ENCODE data around the gene C16orf54. TPM values are rescaled to one million over a fixed set of nuclear protein-coding genes. Genes with fewer than 3 reads are reported as not detected.

Gene C16orf54
- total RNA-seq, 1 experiment from 2014 or later: not detected

DNA sequence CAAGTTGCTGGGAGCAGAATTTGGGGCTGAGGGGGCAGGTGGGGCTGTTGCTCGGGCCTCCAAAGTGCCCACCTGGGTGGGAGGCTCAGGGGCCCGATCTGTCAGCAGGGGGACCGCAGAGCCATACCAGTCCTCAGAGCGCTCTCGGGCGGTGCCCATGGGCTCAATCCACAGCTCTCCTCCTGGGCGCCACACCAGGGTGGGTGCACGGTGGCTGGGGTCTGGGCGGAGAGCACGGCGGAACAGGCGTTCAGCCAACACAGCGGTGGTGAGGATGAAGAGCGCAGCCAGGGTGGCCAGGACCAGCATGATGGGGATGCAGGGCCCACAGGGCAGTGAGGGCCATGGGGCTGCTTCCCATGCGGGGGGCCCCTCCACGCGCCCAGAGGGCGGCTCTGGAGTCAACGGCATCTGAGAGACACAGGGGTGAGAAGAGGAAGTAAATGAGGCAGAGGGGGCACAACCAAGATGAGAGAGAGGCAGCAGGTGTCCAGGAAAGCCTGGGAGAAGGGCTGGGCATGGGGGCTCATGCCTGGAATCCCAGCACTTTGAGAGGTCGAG lies 1.2 kb downstream of the C16orf54 start:
- TF ChIP-seq EZH2 (IDR thresholded peaks at IDR 0.05; ENCODE audit: low read depth): no peak
- TF ChIP-seq, protein P1, sequence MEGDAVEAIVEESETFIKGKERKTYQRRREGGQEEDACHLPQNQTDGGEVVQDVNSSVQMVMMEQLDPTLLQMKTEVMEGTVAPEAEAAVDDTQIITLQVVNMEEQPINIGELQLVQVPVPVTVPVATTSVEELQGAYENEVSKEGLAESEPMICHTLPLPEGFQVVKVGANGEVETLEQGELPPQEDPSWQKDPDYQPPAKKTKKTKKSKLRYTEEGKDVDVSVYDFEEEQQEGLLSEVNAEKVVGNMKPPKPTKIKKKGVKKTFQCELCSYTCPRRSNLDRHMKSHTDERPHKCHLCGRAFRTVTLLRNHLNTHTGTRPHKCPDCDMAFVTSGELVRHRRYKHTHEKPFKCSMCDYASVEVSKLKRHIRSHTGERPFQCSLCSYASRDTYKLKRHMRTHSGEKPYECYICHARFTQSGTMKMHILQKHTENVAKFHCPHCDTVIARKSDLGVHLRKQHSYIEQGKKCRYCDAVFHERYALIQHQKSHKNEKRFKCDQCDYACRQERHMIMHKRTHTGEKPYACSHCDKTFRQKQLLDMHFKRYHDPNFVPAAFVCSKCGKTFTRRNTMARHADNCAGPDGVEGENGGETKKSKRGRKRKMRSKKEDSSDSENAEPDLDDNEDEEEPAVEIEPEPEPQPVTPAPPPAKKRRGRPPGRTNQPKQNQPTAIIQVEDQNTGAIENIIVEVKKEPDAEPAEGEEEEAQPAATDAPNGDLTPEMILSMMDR (conservative IDR thresholded peaks at IDR 0.05): no peak
- Histone ChIP-seq H3K4me3 (no peak overlapping the region), H3K4me1 (replicated peaks; ENCODE audit: insufficient read depth) (no peaks in the 10 kb centered on the region), H3K36me3 (ENCODE audit: low read depth) (no peaks in the 10 kb centered on the region), H3K9me2 (ENCODE audit: insufficient read depth) (no peaks in the 10 kb centered on the region), H4K20me1 (ENCODE audit: insufficient read depth) (no peaks in the 10 kb centered on the region), H3K4me2 (no peak overlapping the region), H3F3A (ENCODE audit: insufficient read depth, low read depth) (peaks cover 8% of the 10 kb centered on the region; the same call in 1 of the 2 replicates), H3K9me3 (ENCODE audit: insufficient read depth, low read depth) (no peaks in the 10 kb centered on the region), H2AFZ (no peak overlapping the region), H3K27me3 (ENCODE audit: insufficient read depth, low read depth) (no peaks in the 10 kb centered on the region), H3K27ac (no peak overlapping the region), H3K79me2 (ENCODE audit: low read depth) (no peaks in the 10 kb centered on the region)
- ChIA-PET CTCF (no interaction called here), POLR2A (ENCODE audit: unreplicated experiment) (no interaction called here)
- no peak for DNase-seq
- BruUV-seq (replicated peaks): no TSS peak
- intact Hi-C loops (cut with micrococcal nuclease; ENCODE audit: unreplicated experiment): no loop called here

DNA sequence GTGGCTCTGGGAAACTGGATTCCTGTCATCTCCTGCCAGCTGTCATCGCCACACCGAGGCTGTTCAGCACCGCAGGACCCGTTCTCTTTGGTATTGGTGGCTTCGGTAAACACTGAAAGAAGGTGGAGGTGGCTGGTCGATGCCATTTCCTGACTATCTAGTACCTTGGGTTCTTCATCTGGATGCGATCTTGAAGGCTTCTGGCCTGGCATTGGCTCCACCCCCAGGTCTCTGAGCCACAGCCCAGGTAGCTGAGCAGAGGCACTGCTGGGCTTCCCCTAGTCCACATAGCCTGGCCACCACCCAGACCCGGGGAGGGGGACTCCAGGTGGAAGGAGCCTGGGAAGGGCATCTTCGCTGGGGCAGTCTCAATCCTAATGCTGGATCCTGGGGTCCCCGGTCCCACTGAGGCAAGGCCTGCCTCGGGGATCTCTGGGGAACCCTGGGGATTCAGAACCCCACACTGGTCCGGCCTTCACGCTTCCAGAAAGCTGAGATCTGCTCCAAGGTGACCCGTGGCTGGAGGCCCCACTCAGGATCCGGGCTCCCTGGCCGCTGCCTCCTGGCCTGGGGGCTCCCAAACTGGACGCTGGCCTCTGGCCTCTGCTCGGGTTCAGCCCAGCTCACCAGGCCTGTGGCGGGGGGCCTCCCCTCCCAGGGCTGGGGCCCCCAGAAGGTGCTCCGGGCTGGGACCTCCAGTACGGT lies 1.8 kb downstream of the C16orf54 start:
- Histone ChIP-seq H3K4me1 (replicated peaks; ENCODE audit: insufficient read depth) (peaks cover under 1% of the 10 kb centered on the region), H3K27ac (no peak overlapping the region), H3K27me3 (ENCODE audit: insufficient read depth, low read depth) (no peaks in the 10 kb centered on the region), H3K9me3 (ENCODE audit: insufficient read depth, low read depth) (no peaks in the 10 kb centered on the region), H3K4me2 (no peak overlapping the region), H2AFZ (no peak overlapping the region), H3K36me3 (ENCODE audit: low read depth) (no peaks in the 10 kb centered on the region), H4K20me1 (ENCODE audit: insufficient read depth) (no peaks in the 10 kb centered on the region), H3K4me3 (no peak overlapping the region), H3K79me2 (ENCODE audit: low read depth) (no peaks in the 10 kb centered on the region), H3F3A (ENCODE audit: insufficient read depth, low read depth) (peaks cover 8% of the 10 kb centered on the region; the same call in 1 of the 2 replicates), H3K9me2 (ENCODE audit: insufficient read depth) (no peaks in the 10 kb centered on the region)
- intact Hi-C loops (cut with micrococcal nuclease; ENCODE audit: unreplicated experiment): no loop called here
- CTCF ChIA-PET: no interaction called here
- no TSS peak for BruUV-seq (replicated peaks)
- POLR2A ChIA-PET (ENCODE audit: unreplicated experiment): no interaction called here
- no peak for TF ChIP-seq EZH2 (IDR thresholded peaks at IDR 0.05; ENCODE audit: low read depth)
- TF ChIP-seq, protein P1 (conservative IDR thresholded peaks at IDR 0.05): no peak
- DNase-seq: no peak

DNA sequence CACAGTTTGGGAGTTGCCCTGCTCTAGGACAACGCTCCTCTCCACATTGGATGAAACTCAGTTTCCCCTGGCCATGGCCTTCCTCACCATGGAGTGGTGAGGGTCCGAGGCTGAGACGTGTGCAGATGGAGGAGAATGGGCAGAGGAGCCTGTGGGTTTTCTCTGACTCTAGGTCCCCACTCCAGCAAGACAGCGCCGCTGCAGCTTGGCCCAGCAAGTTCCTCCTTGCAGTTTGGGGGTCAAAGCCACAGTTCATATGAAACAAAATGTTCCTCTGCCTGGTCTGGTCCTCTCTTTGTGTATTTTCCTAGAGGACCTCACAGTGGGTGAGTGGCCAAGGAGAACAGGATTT lies 2.3 kb downstream of the C16orf54 start:
- CTCF ChIA-PET: no interaction called here
- peaks cover 5% of the 10 kb centered on the region for H3K4me1 ChIP-seq (replicated peaks; ENCODE audit: insufficient read depth)
- no peaks in the 10 kb centered on the region for H4K20me1 ChIP-seq (ENCODE audit: insufficient read depth)
- H3K4me3 ChIP-seq: no peak overlapping the region
- no peaks in the 10 kb centered on the region for H3K79me2 ChIP-seq (ENCODE audit: low read depth)
- DNase-seq: no peak
- H3K27me3 ChIP-seq (ENCODE audit: insufficient read depth, low read depth): no peaks in the 10 kb centered on the region
- H3K27ac ChIP-seq: no peak overlapping the region
- no peaks in the 10 kb centered on the region for H3K9me3 ChIP-seq (ENCODE audit: insufficient read depth, low read depth)
- POLR2A ChIA-PET (ENCODE audit: unreplicated experiment): no interaction called here
- no peak overlapping the region for H2AFZ ChIP-seq
- H3F3A ChIP-seq (ENCODE audit: insufficient read depth, low read depth): peaks cover 14% of the 10 kb centered on the region; the same call in 1 of the 2 replicates
- H3K4me2 ChIP-seq: no peak overlapping the region
- intact Hi-C loops (cut with micrococcal nuclease; ENCODE audit: unreplicated experiment): no loop called here
- no peak for TF ChIP-seq EZH2 (IDR thresholded peaks at IDR 0.05; ENCODE audit: low read depth)
- TF ChIP-seq, protein P1 (conservative IDR thresholded peaks at IDR 0.05): no peak
- no TSS peak for BruUV-seq (replicated peaks)
- no peaks in the 10 kb centered on the region for H3K9me2 ChIP-seq (ENCODE audit: insufficient read depth)
- H3K36me3 ChIP-seq (ENCODE audit: low read depth): no peaks in the 10 kb centered on the region

Data from PC-9 (cell line).